H1 (cell line): Measurements from ENCODE around the gene LRRK1. TPM values are rescaled to one million over a fixed set of nuclear protein-coding genes. Genes with fewer than 3 reads are reported as not detected.

Source experiments
- CTCF ChIA-PET: fragments of 300-600 bp; sonication (Branson Sonifier 250); formaldehyde crosslinking; loops from one replicate; lab custom pipeline; 2021; ENCODE audit not compliant: partially characterized antibody; lab: Charles Lee
- POLR2A ChIA-PET: fragments of 300-600 bp; sonication (Branson Sonifier 250); formaldehyde crosslinking; loops from one replicate; lab custom pipeline; 2021; ENCODE audit warnings: inconsistent platforms; ENCODE audit not compliant: partially characterized antibody; lab: Charles Lee
- DNase-seq, 2 experiments: peaks; one replicate each; pipeline versions ENCODE4 v3.0.0 to v3.0.0-alpha.2; 2010 to 2022; ENCODE audit warnings: low spot score in 2 of 2, low read depth in 1 of 2, mixed read lengths in 1 of 2
- FAIRE-seq: peaks from 2 replicates; lab custom pipeline; 2011; peaks lifted over from hg19 to GRCh38; lab: Jason Lieb, UNC
- H2AFZ ChIP-seq: 2 replicates; pipeline ENCODE4 v1.8.1; 2012; ENCODE audit warnings: low read length, inconsistent platforms
- H2AK5ac ChIP-seq: 2 replicates; pipeline ENCODE4 v1.6.1; 2013; ENCODE audit warnings: low read depth, low read length
- H2BK120ac ChIP-seq: replicated peaks from 2 replicates; pipeline ENCODE3; 2013; ENCODE audit warnings: low read depth, low read length, inconsistent platforms
- H2BK12ac ChIP-seq: 2 replicates; pipeline ENCODE4 v1.6.1; 2013; ENCODE audit warnings: low read depth, low read length
- H2BK15ac ChIP-seq: 2 replicates; pipeline ENCODE4 v1.6.1; 2013; ENCODE audit warnings: low read length
- H2BK20ac ChIP-seq: 2 replicates; pipeline ENCODE4 v1.6.1; 2013; ENCODE audit warnings: low read length
- H2BK5ac ChIP-seq: 2 replicates; pipeline ENCODE4 v1.6.1; 2013; ENCODE audit warnings: low read depth, low read length
- H3K14ac ChIP-seq: 2 replicates; pipeline ENCODE4 v1.6.1; 2013; ENCODE audit warnings: inconsistent platforms; ENCODE audit not compliant: insufficient read length
- H3K18ac ChIP-seq: 2 replicates; pipeline ENCODE4 v1.6.1; 2013; ENCODE audit warnings: low read length; ENCODE audit errors: extremely low read depth
- H3K23ac ChIP-seq: 2 replicates; pipeline ENCODE4 v1.6.1; 2013; ENCODE audit warnings: inconsistent platforms; ENCODE audit not compliant: insufficient read length
- H3K23me2 ChIP-seq: 2 replicates; pipeline ENCODE4 v1.6.1; 2013; ENCODE audit warnings: low read depth, low read length
- H3K27ac ChIP-seq: 2 replicates; pipeline ENCODE4 v1.6.1; 2011; ENCODE audit warnings: low read depth, low read length, inconsistent platforms
- H3K27me3 ChIP-seq, 4 experiments: replicated peaks in 1 of 4; 1 replicate in 1 of 4; 2 replicates in 3 of 4; pipeline versions ENCODE4 v1.6.1 to v1.8.1; 2011 to 2013; ENCODE audit warnings: low read length in 3 of 4, mild to moderate bottlenecking in 3 of 4, inconsistent platforms in 2 of 4, mixed read lengths in 2 of 4, moderate library complexity in 1 of 4; ENCODE audit not compliant: control insufficient read depth in 3 of 4, insufficient read depth in 3 of 4; ENCODE audit errors: extremely low read depth in 1 of 4
- H3K36me3 ChIP-seq, 4 experiments: 2 replicates each; pipeline versions ENCODE4 v1.6.1 to v1.8.1; 2011 to 2013; ENCODE audit warnings: mild to moderate bottlenecking in 4 of 4, low read length in 3 of 4, moderate library complexity in 2 of 4, control low read depth in 1 of 4, inconsistent platforms in 1 of 4; ENCODE audit not compliant: insufficient read depth in 4 of 4, control insufficient read depth in 2 of 4
- H3K4ac ChIP-seq: replicated peaks from 2 replicates; pipeline ENCODE3; 2013; ENCODE audit warnings: low read length, low read depth, mixed read lengths, inconsistent platforms; ENCODE audit not compliant: insufficient read length
- H3K4me1 ChIP-seq, 4 experiments: replicated peaks in 1 of 4; 1 replicate in 1 of 4; 2 replicates in 3 of 4; pipeline versions ENCODE4 v1.6.1 to v1.8.1; 2011 to 2013; ENCODE audit warnings: low read length in 3 of 4, inconsistent platforms in 2 of 4, mixed read lengths in 1 of 4; ENCODE audit not compliant: insufficient read depth in 4 of 4, control insufficient read depth in 3 of 4
- H3K4me2 ChIP-seq, 2 experiments: 2 replicates each; pipeline versions ENCODE4 v1.6.1 to v1.8.1; 2011 to 2013; ENCODE audit warnings: low read depth in 2 of 2, low read length in 2 of 2, control low read depth in 1 of 2, inconsistent platforms in 1 of 2, mild to moderate bottlenecking in 1 of 2; ENCODE audit not compliant: insufficient read depth in 1 of 2
- H3K4me3 ChIP-seq, 4 experiments: fragments of 200-600, 300-600 bp in 1 of 4; sonication (generic), shearing (Covaris generic), sonication (Bioruptor Twin) in 1 of 4; 2 replicates each; pipeline versions ENCODE4 v1.5.1 to v1.8.1; 2011 to 2016; ENCODE audit warnings: low read length in 4 of 4, low read depth in 3 of 4, control low read depth in 2 of 4, inconsistent platforms in 2 of 4, mild to moderate bottlenecking in 2 of 4, mixed read lengths in 1 of 4, moderate library complexity in 1 of 4; ENCODE audit not compliant: insufficient read depth in 2 of 4; ENCODE audit errors: extremely low read depth in 1 of 4
- H3K56ac ChIP-seq: replicated peaks from 2 replicates; pipeline ENCODE3; 2013; ENCODE audit warnings: low read depth, mild to moderate bottlenecking, mixed read lengths, low read length, inconsistent platforms; ENCODE audit not compliant: insufficient read length
- H3K79me1 ChIP-seq: 2 replicates; pipeline ENCODE4 v1.6.1; 2013; ENCODE audit warnings: low read depth, low read length, control low read depth
- H3K79me2 ChIP-seq, 2 experiments: 2 replicates each; pipeline versions ENCODE4 v1.6.1 to v1.8.1; 2012 to 2013; ENCODE audit warnings: low read length in 2 of 2, mild to moderate bottlenecking in 2 of 2, inconsistent platforms in 1 of 2; ENCODE audit not compliant: insufficient read depth in 2 of 2, control insufficient read depth in 1 of 2
- H3K9ac ChIP-seq, 4 experiments: replicated peaks in 1 of 4; 1 replicate in 1 of 4; 2 replicates in 3 of 4; pipeline versions ENCODE4 v1.6.1 to v1.8.1; 2011 to 2013; ENCODE audit warnings: low read depth in 3 of 4, low read length in 3 of 4, control low read depth in 2 of 4, mild to moderate bottlenecking in 2 of 4, moderate library complexity in 2 of 4, inconsistent platforms in 1 of 4; ENCODE audit errors: extremely low read depth in 1 of 4
- H3K9me3 ChIP-seq, 2 experiments: 2 replicates each; pipeline versions ENCODE4 v1.6.1 to v1.8.1; 2012 to 2013; ENCODE audit warnings: mild to moderate bottlenecking in 2 of 2, moderate library complexity in 2 of 2, control low read depth in 1 of 2, inconsistent platforms in 1 of 2, low read depth in 1 of 2, low read length in 1 of 2, mixed read lengths in 1 of 2; ENCODE audit not compliant: insufficient read depth in 2 of 2
- H4K20me1 ChIP-seq, 2 experiments: replicated peaks in 1 of 2; 2 replicates each; pipeline versions ENCODE3 to v1.8.1; 2011 to 2013; ENCODE audit warnings: inconsistent platforms in 2 of 2, low read length in 2 of 2, mild to moderate bottlenecking in 1 of 2; ENCODE audit not compliant: insufficient read depth in 2 of 2, control insufficient read depth in 1 of 2
- H4K5ac ChIP-seq: 2 replicates; pipeline ENCODE4 v1.6.1; 2013; ENCODE audit warnings: low read length, low read depth, mixed read lengths, inconsistent platforms; ENCODE audit not compliant: insufficient read length
- H4K8ac ChIP-seq: 2 replicates; pipeline ENCODE4 v1.8.0; 2013; ENCODE audit warnings: mild to moderate bottlenecking, moderate library complexity, low read length, inconsistent platforms; ENCODE audit not compliant: insufficient read depth; ENCODE audit errors: extremely low read depth
- H4K91ac ChIP-seq: replicated peaks from 2 replicates; pipeline ENCODE3; 2013; ENCODE audit warnings: low read length, mixed read lengths, inconsistent platforms; ENCODE audit not compliant: insufficient read length
- ATF3 ChIP-seq: IDR thresholded peaks from 2 replicates; pipeline ENCODE4 v1.6.1; 2011; ENCODE audit warnings: low read depth, mild to moderate bottlenecking, low read length; ENCODE audit not compliant: insufficient read depth
- E2F6 ChIP-seq: IDR thresholded peaks from 2 replicates; pipeline ENCODE4 v1.6.1; 2012; ENCODE audit warnings: inconsistent platforms
- GABPA ChIP-seq: IDR thresholded peaks from 2 replicates; pipeline ENCODE4 v1.6.1; 2011; ENCODE audit warnings: mild to moderate bottlenecking, low read length, moderate library complexity, borderline replicate concordance; ENCODE audit not compliant: insufficient read depth
- POLR2AphosphoS5 ChIP-seq: IDR thresholded peaks from 2 replicates; pipeline ENCODE4 v1.6.1; 2011; ENCODE audit warnings: low read depth, low read length
- RAD21 ChIP-seq, 2 experiments: IDR thresholded peaks in 1 of 2; conservative IDR thresholded peaks in 1 of 2; 2 replicates each; pipeline ENCODE4 v1.6.1; 2011; ENCODE audit warnings: low read depth in 2 of 2, low read length in 2 of 2, improper control_type of control experiment in 1 of 2, inconsistent platforms in 1 of 2, mild to moderate bottlenecking in 1 of 2, moderate library complexity in 1 of 2
- SAP30 ChIP-seq: fragments of 300-600 bp; sonication (generic); IDR thresholded peaks from 2 replicates; pipeline ENCODE4 v1.7.1; 2012; ENCODE audit warnings: low read length, moderate library complexity, mild to moderate bottlenecking, inconsistent platforms; ENCODE audit not compliant: insufficient read depth, insufficient replicate concordance
- WGBS, 2 experiments: shearing (Covaris generic) in 1 of 2; methylation state at CpG; one replicate each; pipeline versions ENCODE4 v1.1.6 to v1.1.7; 2013 to 2015; ENCODE audit warnings: low lambda C conversion rate in 2 of 2, mixed read lengths in 2 of 2, inconsistent platforms in 1 of 2, low coverage in 1 of 2, missing lambda C conversion rate in 1 of 2; ENCODE audit not compliant: insufficient replicate concordance in 2 of 2, insufficient coverage in 1 of 2, insufficient read length in 1 of 2; ENCODE audit errors: extremely low coverage in 1 of 2, missing lambda C conversion rate in 1 of 2; 5-methylcytosine and 5-hydroxymethylcytosine counted together
- polyA plus RNA-seq, 7 experiments: library from polyadenylated mRNA; depleted of rRNA in 3 of 7; stranded (reverse) in 5 of 7; unstranded in 2 of 7; fragments of >200 nt in 5 of 7; fragments of 200-250 nt in 2 of 7; gene quantifications; 1 replicate in 5 of 7; 2 replicates in 1 of 7; 4 replicates in 1 of 7; pipeline versions ENCODE4 v1.2.1 to v1.2.3, GENCODE V29; 2011 to 2013; ENCODE audit warnings: missing spikeins in 2 of 7, mixed read lengths in 2 of 7
- total RNA-seq: library from RNA; stranded (reverse); fragmentation: NEBNext Ultra II Directional; extraction: Animal tissue kit (Norgen Biotek cat#: 25700); gene quantifications from 2 replicates; pipeline ENCODE4 v1.2.1, GENCODE V29; 2021
- TF ChIP-seq, protein P1 (sequence below), 3 experiments: IDR thresholded peaks; 1 replicate in 2 of 3; 2 replicates in 1 of 3; pipeline versions ENCODE4 v1.5.1 to v1.6.1; 2011; ENCODE audit warnings: low read length in 3 of 3, mild to moderate bottlenecking in 3 of 3, inconsistent platforms in 2 of 3, low read depth in 1 of 3, moderate library complexity in 1 of 3; ENCODE audit not compliant: insufficient read depth in 1 of 3; ENCODE audit errors: control extremely low read depth in 1 of 3

Gene LRRK1
- total and polyA plus RNA-seq, 2 of the 8 experiments (the other 6 are each of a cell fraction or from before 2014, with no cell fraction given), result 1.2 to 3.6 TPM

- H4K5ac ChIP-seq, result no peak overlapping the region
- POLR2A ChIA-PET, result interaction anchor here (0.6 to 1.1 kb wide), 2 partner anchors 87 to 738 kb away, joined by 3 read pairs; no protein-coding TSS in a partner anchor
- H2BK20ac ChIP-seq, result no peak overlapping the region
- peaks cover 13% of the 10 kb centered on the region; the same call in 1 of the 2 replicates for H3K23me2 ChIP-seq
- CTCF ChIA-PET, result interaction anchor here (0.5 to 12.2 kb wide), 23 partner anchors 9 to 495 kb away, joined by 3 to 405 read pairs (median 5); partner anchors contain the start of gene ALDH1A3
- peaks cover 0 to 6% (median 1%) of the 10 kb centered on the region in 4 experiments; a peak in 4 of 7 replicates for H3K4me1 ChIP-seq
- H3K36me3 ChIP-seq, result no peaks in the 10 kb centered on the region
- H3K9ac ChIP-seq, result no peak overlapping the region
- no peaks in the 10 kb centered on the region for H4K20me1 ChIP-seq
- no peak overlapping the region for H4K8ac ChIP-seq
- no peaks in the 10 kb centered on the region for H3K79me2 ChIP-seq
- H2AFZ ChIP-seq, result peak overlapping the region; percentile 81
- no peak overlapping the region for H2BK12ac ChIP-seq
- no peak overlapping the region for H3K23ac ChIP-seq
- H3K27me3 ChIP-seq, result peaks cover 16 to 26% (median 25%) of the 10 kb centered on the region in 4 experiments
- 64% methylated on average over 6 of the region's 6 CpGs; no CpG with 5 or more reads in 1 of the 2 experiments for WGBS, 2 experiments
- no peak overlapping the region for H3K4ac ChIP-seq
- H2BK5ac ChIP-seq, result no peak overlapping the region
- H3K9me3 ChIP-seq, result no peaks in the 10 kb centered on the region; a peak in 1 of 4 replicates
- no peak overlapping the region for H4K91ac ChIP-seq
- H3K18ac ChIP-seq, result no peak overlapping the region
- FAIRE-seq (peak; percentile 90), DNase-seq (peak in 1 of 2 experiments; percentile 62)
- H2BK15ac ChIP-seq, result no peak overlapping the region
- no peak overlapping the region for H2BK120ac ChIP-seq
- H3K79me1 ChIP-seq, result no peaks in the 10 kb centered on the region
- no peak overlapping the region for H3K27ac ChIP-seq
- H3K4me3 ChIP-seq, result peak overlapping the region in 1 of 4 experiments; percentile 26; a peak in 1 of 8 replicates
- H3K4me2 ChIP-seq, result peak overlapping the region in 1 of 2 experiments; percentile 30; a peak in 2 of 4 replicates
- H3K14ac ChIP-seq, result no peak overlapping the region
- H2AK5ac ChIP-seq, result no peak overlapping the region
- no peak overlapping the region for H3K56ac ChIP-seq
- TF ChIP-seq, protein P1, sequence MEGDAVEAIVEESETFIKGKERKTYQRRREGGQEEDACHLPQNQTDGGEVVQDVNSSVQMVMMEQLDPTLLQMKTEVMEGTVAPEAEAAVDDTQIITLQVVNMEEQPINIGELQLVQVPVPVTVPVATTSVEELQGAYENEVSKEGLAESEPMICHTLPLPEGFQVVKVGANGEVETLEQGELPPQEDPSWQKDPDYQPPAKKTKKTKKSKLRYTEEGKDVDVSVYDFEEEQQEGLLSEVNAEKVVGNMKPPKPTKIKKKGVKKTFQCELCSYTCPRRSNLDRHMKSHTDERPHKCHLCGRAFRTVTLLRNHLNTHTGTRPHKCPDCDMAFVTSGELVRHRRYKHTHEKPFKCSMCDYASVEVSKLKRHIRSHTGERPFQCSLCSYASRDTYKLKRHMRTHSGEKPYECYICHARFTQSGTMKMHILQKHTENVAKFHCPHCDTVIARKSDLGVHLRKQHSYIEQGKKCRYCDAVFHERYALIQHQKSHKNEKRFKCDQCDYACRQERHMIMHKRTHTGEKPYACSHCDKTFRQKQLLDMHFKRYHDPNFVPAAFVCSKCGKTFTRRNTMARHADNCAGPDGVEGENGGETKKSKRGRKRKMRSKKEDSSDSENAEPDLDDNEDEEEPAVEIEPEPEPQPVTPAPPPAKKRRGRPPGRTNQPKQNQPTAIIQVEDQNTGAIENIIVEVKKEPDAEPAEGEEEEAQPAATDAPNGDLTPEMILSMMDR (IDR thresholded peaks at IDR 0.05; ENCODE audit: control extremely low read depth in 1 of 3, insufficient read depth in 1 of 3, low read depth in 1 of 3, low read length in 3 of 3), result peak; percentile 56 to 84 (median 68)
- TF ChIP-seq E2F6 (no peak), ATF3 (no peak), RAD21 (IDR thresholded peaks at IDR 0.05 in 1 of 2, conservative IDR thresholded peaks at IDR 0.05 in 1 of 2; ENCODE audit: low read depth in 2 of 2, low read length in 2 of 2) (peak; percentile 61 to 74), POLR2AphosphoS5 (no peak), GABPA (no peak), SAP30 (no peak)
These were observed 4.3 kb upstream of the LRRK1 start for GRCh38 chr15:100914876-100915275.
